K562 (cell line): ENCODE measurements around the gene CDK5RAP3. TPM values are rescaled to one million over a fixed set of nuclear protein-coding genes. Genes with fewer than 3 reads are reported as not detected.
A peak's percentile ranks its signal among the peaks of the same experiment; 100 is the strongest.

Experiments used
- HMGN3 ChIP-seq: IDR thresholded peaks from 2 replicates; pipeline ENCODE4 v1.6.1; 2011; ENCODE audit warnings: borderline replicate concordance, low read depth, mild to moderate bottlenecking, mixed read lengths, low read length; ENCODE audit not compliant: insufficient read length; ENCODE audit errors: extremely low read depth
- KLF10 ChIP-seq: fragments of 250-450 bp; sonication (Bioruptor Pico); IDR thresholded peaks from 2 replicates; pipeline ENCODE4 v1.6.1; 2021; ENCODE audit warnings: matching md5 sums
- ZFP30 ChIP-seq: fragments of 250-450 bp; sonication (Bioruptor Pico); IDR thresholded peaks from 2 replicates; pipeline ENCODE4 v1.8.0; 2022; ENCODE audit warnings: moderate library complexity, mild to moderate bottlenecking, inconsistent platforms, borderline replicate concordance
- polyA plus RNA-seq, 8 experiments: library from polyadenylated mRNA; depleted of rRNA in 4 of 8; stranded (reverse) in 5 of 8; unstranded in 3 of 8; fragments of >200 nt; fragmentation: Nextera tagmentation in 2 of 8; fragmentation: Illumina TruSeq in 1 of 8; extraction: Ambion mirVana in 2 of 8; extraction: Trizol in 1 of 8; gene quantifications; 2 replicates each; pipeline versions ENCODE4 v1.2.1 to v1.2.3, GENCODE V29; 2011 to 2014; ENCODE audit warnings: inconsistent platforms in 1 of 8, missing spikeins in 1 of 8
- total RNA-seq, 7 experiments: library from RNA; depleted of rRNA in 6 of 7; stranded (reverse); fragments of >200 nt in 6 of 7; fragmentation: Illumina TruSeq in 2 of 7; extraction: Trizol in 2 of 7; gene quantifications; 2 replicates each; pipeline versions ENCODE4 v1.2.1 to v1.2.3, GENCODE V29; 2011 to 2021; ENCODE audit warnings: low replicate concordance in 1 of 7
- TF ChIP-seq, protein P1 (sequence below): IDR thresholded peaks from 2 replicates; pipeline ENCODE4 v1.6.1; 2014; ENCODE audit warnings: antibody characterized with exemption
- TF ChIP-seq, protein P2 (sequence below): fragments of 250-450 bp; sonication (Bioruptor Pico); IDR thresholded peaks from 2 replicates; pipeline ENCODE4 v1.5.0; 2020; ENCODE audit warnings: mild to moderate bottlenecking
- TF ChIP-seq, protein P3 (sequence below): fragments of 250-450 bp; sonication (Bioruptor Pico); IDR thresholded peaks from 2 replicates; pipeline ENCODE4 v1.8.0; 2022; ENCODE audit warnings: inconsistent platforms

The CDK5RAP3 gene
- total and polyA plus RNA-seq, 9 of the 15 experiments (the other 6 are each of a cell fraction or from before 2014, with no cell fraction given) = 44.2 to 202 (median 91.5) TPM

DNA sequence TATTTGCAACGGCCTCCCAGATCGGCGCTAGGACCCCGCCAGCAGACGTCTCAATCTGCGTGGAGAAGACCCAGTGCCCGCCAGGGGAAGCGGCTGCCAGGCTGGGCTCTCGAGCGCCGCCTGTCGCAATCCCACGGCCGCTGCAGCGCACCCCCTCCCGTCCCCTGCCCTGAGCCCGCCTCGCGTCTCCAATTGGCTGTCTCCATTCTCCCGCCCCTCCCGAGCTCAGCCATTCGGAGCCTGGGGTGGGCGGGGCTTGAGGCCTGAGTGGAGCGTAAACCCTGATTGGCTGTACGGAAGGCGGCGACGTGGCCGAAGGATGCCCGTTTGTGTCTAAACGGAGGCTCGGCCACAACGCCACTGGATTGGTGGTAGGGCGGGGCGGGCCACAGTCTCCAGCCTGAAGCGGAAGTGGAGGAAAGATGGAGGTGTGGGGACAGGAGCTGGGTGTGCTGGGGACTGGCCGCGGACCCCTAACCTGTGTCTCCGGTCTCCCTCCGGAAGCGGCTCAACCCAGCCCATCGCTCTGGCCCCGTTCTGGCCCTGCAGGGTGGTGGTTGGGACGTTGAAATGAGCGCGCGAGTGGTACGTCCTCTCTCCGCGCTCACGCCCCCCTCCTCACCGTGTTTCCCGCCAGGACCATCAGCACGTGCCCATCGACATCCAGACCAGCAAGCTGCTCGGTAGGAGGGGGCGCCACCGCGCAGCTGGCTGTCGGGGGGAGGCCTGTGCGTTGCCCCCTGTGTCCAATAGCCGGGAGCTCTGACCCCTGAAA lies at the start of gene CDK5RAP3 (continued):
- TF ChIP-seq, protein P1, sequence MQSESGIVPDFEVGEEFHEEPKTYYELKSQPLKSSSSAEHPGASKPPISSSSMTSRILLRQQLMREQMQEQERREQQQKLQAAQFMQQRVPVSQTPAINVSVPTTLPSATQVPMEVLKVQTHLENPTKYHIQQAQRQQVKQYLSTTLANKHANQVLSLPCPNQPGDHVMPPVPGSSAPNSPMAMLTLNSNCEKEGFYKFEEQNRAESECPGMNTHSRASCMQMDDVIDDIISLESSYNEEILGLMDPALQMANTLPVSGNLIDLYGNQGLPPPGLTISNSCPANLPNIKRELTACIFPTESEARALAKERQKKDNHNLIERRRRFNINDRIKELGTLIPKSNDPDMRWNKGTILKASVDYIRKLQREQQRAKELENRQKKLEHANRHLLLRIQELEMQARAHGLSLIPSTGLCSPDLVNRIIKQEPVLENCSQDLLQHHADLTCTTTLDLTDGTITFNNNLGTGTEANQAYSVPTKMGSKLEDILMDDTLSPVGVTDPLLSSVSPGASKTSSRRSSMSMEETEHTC = no peak; the same call in 1 of the 2 replicates
- TF ChIP-seq, protein P2, sequence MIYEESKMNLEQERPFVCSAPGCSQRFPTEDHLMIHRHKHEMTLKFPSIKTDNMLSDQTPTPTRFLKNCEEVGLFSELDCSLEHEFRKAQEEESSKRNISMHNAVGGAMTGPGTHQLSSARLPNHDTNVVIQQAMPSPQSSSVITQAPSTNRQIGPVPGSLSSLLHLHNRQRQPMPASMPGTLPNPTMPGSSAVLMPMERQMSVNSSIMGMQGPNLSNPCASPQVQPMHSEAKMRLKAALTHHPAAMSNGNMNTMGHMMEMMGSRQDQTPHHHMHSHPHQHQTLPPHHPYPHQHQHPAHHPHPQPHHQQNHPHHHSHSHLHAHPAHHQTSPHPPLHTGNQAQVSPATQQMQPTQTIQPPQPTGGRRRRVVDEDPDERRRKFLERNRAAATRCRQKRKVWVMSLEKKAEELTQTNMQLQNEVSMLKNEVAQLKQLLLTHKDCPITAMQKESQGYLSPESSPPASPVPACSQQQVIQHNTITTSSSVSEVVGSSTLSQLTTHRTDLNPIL (CRISPR knock-in tag) = no peak; the same call in 1 of the 2 replicates
- TF ChIP-seq ZFP30 (CRISPR knock-in tag) (no peak), HMGN3 (peak; percentile 18), KLF10 (CRISPR knock-in tag) (no peak)
- TF ChIP-seq, protein P3, sequence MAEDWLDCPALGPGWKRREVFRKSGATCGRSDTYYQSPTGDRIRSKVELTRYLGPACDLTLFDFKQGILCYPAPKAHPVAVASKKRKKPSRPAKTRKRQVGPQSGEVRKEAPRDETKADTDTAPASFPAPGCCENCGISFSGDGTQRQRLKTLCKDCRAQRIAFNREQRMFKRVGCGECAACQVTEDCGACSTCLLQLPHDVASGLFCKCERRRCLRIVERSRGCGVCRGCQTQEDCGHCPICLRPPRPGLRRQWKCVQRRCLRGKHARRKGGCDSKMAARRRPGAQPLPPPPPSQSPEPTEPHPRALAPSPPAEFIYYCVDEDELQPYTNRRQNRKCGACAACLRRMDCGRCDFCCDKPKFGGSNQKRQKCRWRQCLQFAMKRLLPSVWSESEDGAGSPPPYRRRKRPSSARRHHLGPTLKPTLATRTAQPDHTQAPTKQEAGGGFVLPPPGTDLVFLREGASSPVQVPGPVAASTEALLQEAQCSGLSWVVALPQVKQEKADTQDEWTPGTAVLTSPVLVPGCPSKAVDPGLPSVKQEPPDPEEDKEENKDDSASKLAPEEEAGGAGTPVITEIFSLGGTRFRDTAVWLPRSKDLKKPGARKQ = no peak
